HEK293 (cell line): Measurements from ENCODE around the gene GSAP.

Experiments used
- CTCF ChIA-PET: fragments of 350-600 bp; formaldehyde crosslinking; extraction: SDS; loops from one replicate; lab custom pipeline; 2021; ENCODE audit warnings: antibody characterized with exemption; lab: Yijun Ruan, JAX
- POLR2A ChIA-PET: fragments of 300-600 bp; formaldehyde crosslinking; extraction: SDS; loops from one replicate; lab custom pipeline; 2020; ENCODE audit warnings: antibody characterized with exemption, inconsistent platforms; lab: Yijun Ruan, JAX
- H3K27ac ChIP-seq: fragments of 200-500 bp; sonication (Bioruptor generic); 2 replicates; pipeline ENCODE4 v1.5.1; 2014; ENCODE audit warnings: low read depth, low read length, control low read depth, inconsistent platforms; ENCODE audit errors: extremely low read depth
- H3K36me3 ChIP-seq, 2 experiments: fragments of 200-500 bp in 1 of 2; sonication (Bioruptor generic) in 1 of 2; 1 replicate in 1 of 2; 2 replicates in 1 of 2; pipeline ENCODE4 v1.5.1; 2014 to 2017; ENCODE audit warnings: inconsistent platforms in 2 of 2, low read length in 2 of 2; ENCODE audit not compliant: control insufficient read depth in 2 of 2, insufficient read depth in 1 of 2
- H3K4me1 ChIP-seq: fragments of 200-500 bp; sonication (Bioruptor generic); 2 replicates; pipeline ENCODE4 v1.5.1; 2014; ENCODE audit warnings: mild to moderate bottlenecking, low read length, inconsistent platforms; ENCODE audit not compliant: control insufficient read depth, insufficient read depth
- H3K4me3 ChIP-seq: 2 replicates; pipeline ENCODE4 v1.5.1; 2011; ENCODE audit warnings: low read depth, mild to moderate bottlenecking, control low read depth, low read length, moderate library complexity
- H3K9me3 ChIP-seq: fragments of 200-500 bp; sonication (Bioruptor generic); 2 replicates; pipeline ENCODE4 v1.5.1; 2014; ENCODE audit warnings: low read depth, low read length, inconsistent platforms; ENCODE audit not compliant: control insufficient read depth, insufficient read depth
- GLI4 ChIP-seq: fragments of 450-650 bp; formaldehyde crosslinking; IDR thresholded peaks from 2 replicates; pipeline ENCODE4 v1.5.1; 2016; ENCODE audit warnings: missing biosample characterization, missing genetic modification characterization
- HOXD13 ChIP-seq: sonication (generic); formaldehyde crosslinking; IDR thresholded peaks from 2 replicates; pipeline ENCODE4 v1.8.0; 2022; ENCODE audit warnings: missing genetic modification reagents, borderline replicate concordance
- KLF10 ChIP-seq: fragments of 450-650 bp; IDR thresholded peaks from 2 replicates; pipeline ENCODE4 v1.5.1; 2018; ENCODE audit warnings: missing biosample characterization, mild to moderate bottlenecking, missing genetic modification characterization
- KLF7 ChIP-seq: fragments of 450-650 bp; formaldehyde crosslinking; IDR thresholded peaks from 2 replicates; pipeline ENCODE4 v1.5.1; 2016; ENCODE audit warnings: missing biosample characterization, missing genetic modification characterization, borderline replicate concordance
- MEIS1 ChIP-seq: sonication (generic); formaldehyde crosslinking; IDR thresholded peaks from 2 replicates; pipeline ENCODE4 v1.8.1; 2022; ENCODE audit warnings: missing genetic modification reagents, mild to moderate bottlenecking, borderline replicate concordance
- SP7 ChIP-seq: fragments of 450-650 bp; formaldehyde crosslinking; IDR thresholded peaks from 2 replicates; pipeline ENCODE4 v1.5.1; 2016; ENCODE audit warnings: missing biosample characterization, missing genetic modification characterization
- ZFHX2 ChIP-seq: fragments of 450-650 bp; formaldehyde crosslinking; conservative IDR thresholded peaks from 2 replicates; pipeline ENCODE4 v1.5.1; 2016; ENCODE audit warnings: missing biosample characterization, missing genetic modification characterization
- ZFP41 ChIP-seq: fragments of 450-650 bp; formaldehyde crosslinking; IDR thresholded peaks from 2 replicates; pipeline ENCODE4 v1.5.1; 2016; ENCODE audit warnings: missing biosample characterization, missing genetic modification characterization, borderline replicate concordance
- ZNF214 ChIP-seq: fragments of 450-650 bp; formaldehyde crosslinking; IDR thresholded peaks from 2 replicates; pipeline ENCODE4 v1.5.1; 2017; ENCODE audit warnings: missing biosample characterization, mild to moderate bottlenecking, missing genetic modification characterization, borderline replicate concordance
- ZNF223 ChIP-seq: fragments of 450-650 bp; formaldehyde crosslinking; IDR thresholded peaks from 2 replicates; pipeline ENCODE4 v1.5.1; 2016; ENCODE audit warnings: missing biosample characterization, missing genetic modification characterization
- ZNF404 ChIP-seq: fragments of 450-650 bp; formaldehyde crosslinking; IDR thresholded peaks from 2 replicates; pipeline ENCODE4 v1.5.1; 2017; ENCODE audit warnings: missing biosample characterization, missing genetic modification characterization
- ZNF423 ChIP-seq: fragments of 450-650 bp; formaldehyde crosslinking; IDR thresholded peaks from 2 replicates; pipeline ENCODE4 v1.5.1; 2016; ENCODE audit warnings: missing biosample characterization, missing genetic modification characterization
- ZNF433 ChIP-seq: fragments of 450-650 bp; formaldehyde crosslinking; IDR thresholded peaks from 2 replicates; pipeline ENCODE4 v1.5.1; 2016; ENCODE audit warnings: missing biosample characterization, missing genetic modification characterization, low read depth
- ZNF549 ChIP-seq: fragments of 450-650 bp; IDR thresholded peaks from 2 replicates; pipeline ENCODE4 v1.5.1; 2018; ENCODE audit warnings: missing biosample characterization, missing genetic modification characterization, mild to moderate bottlenecking, inconsistent platforms, moderate library complexity
- ZNF658 ChIP-seq: fragments of 450-650 bp; formaldehyde crosslinking; IDR thresholded peaks from 2 replicates; pipeline ENCODE4; 2016; ENCODE audit warnings: missing biosample characterization, missing genetic modification characterization
- ZNF701 ChIP-seq: fragments of 450-650 bp; formaldehyde crosslinking; IDR thresholded peaks from 2 replicates; pipeline ENCODE4 v1.5.1; 2016; ENCODE audit warnings: missing biosample characterization, missing genetic modification characterization
- ZNF791 ChIP-seq: fragments of 450-650 bp; formaldehyde crosslinking; IDR thresholded peaks from 2 replicates; pipeline ENCODE4 v1.5.1; 2016; ENCODE audit warnings: missing biosample characterization, missing genetic modification characterization
- ZSCAN30 ChIP-seq: fragments of 450-650 bp; IDR thresholded peaks from 2 replicates; pipeline ENCODE4 v1.5.1; 2018; ENCODE audit warnings: missing biosample characterization, mild to moderate bottlenecking, missing genetic modification characterization, moderate library complexity
- ZXDB ChIP-seq: fragments of 450-650 bp; formaldehyde crosslinking; IDR thresholded peaks from 2 replicates; pipeline ENCODE4 v1.5.1; 2016; ENCODE audit warnings: missing biosample characterization, missing genetic modification characterization
- TF ChIP-seq, protein P1 (sequence below): fragments of 450-650 bp; formaldehyde crosslinking; IDR thresholded peaks from 2 replicates; pipeline ENCODE4 v1.5.1; 2016; ENCODE audit warnings: missing biosample characterization, missing genetic modification characterization
- TF ChIP-seq, protein P2 (sequence below): fragments of 450-650 bp; formaldehyde crosslinking; IDR thresholded peaks from 2 replicates; pipeline ENCODE4 v1.5.1; 2016; ENCODE audit warnings: missing biosample characterization, missing genetic modification characterization, borderline replicate concordance
- TF ChIP-seq, protein P3 (sequence below): fragments of 450-650 bp; formaldehyde crosslinking; IDR thresholded peaks from 2 replicates; pipeline ENCODE4 v1.5.1; 2016; ENCODE audit warnings: missing biosample characterization, missing genetic modification characterization
- TF ChIP-seq, protein P4 (sequence below): fragments of 450-650 bp; formaldehyde crosslinking; IDR thresholded peaks from 2 replicates; pipeline ENCODE4 v1.5.1; 2016; ENCODE audit warnings: missing biosample characterization, missing genetic modification characterization
- TF ChIP-seq, protein P5 (sequence below): fragments of 450-650 bp; formaldehyde crosslinking; IDR thresholded peaks from 2 replicates; pipeline ENCODE4 v1.5.1; 2016; ENCODE audit warnings: missing biosample characterization, missing genetic modification characterization, low read depth

Gene GSAP, protein sequence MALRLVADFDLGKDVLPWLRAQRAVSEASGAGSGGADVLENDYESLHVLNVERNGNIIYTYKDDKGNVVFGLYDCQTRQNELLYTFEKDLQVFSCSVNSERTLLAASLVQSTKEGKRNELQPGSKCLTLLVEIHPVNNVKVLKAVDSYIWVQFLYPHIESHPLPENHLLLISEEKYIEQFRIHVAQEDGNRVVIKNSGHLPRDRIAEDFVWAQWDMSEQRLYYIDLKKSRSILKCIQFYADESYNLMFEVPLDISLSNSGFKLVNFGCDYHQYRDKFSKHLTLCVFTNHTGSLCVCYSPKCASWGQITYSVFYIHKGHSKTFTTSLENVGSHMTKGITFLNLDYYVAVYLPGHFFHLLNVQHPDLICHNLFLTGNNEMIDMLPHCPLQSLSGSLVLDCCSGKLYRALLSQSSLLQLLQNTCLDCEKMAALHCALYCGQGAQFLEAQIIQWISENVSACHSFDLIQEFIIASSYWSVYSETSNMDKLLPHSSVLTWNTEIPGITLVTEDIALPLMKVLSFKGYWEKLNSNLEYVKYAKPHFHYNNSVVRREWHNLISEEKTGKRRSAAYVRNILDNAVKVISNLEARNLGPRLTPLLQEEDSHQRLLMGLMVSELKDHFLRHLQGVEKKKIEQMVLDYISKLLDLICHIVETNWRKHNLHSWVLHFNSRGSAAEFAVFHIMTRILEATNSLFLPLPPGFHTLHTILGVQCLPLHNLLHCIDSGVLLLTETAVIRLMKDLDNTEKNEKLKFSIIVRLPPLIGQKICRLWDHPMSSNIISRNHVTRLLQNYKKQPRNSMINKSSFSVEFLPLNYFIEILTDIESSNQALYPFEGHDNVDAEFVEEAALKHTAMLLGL

DNA sequence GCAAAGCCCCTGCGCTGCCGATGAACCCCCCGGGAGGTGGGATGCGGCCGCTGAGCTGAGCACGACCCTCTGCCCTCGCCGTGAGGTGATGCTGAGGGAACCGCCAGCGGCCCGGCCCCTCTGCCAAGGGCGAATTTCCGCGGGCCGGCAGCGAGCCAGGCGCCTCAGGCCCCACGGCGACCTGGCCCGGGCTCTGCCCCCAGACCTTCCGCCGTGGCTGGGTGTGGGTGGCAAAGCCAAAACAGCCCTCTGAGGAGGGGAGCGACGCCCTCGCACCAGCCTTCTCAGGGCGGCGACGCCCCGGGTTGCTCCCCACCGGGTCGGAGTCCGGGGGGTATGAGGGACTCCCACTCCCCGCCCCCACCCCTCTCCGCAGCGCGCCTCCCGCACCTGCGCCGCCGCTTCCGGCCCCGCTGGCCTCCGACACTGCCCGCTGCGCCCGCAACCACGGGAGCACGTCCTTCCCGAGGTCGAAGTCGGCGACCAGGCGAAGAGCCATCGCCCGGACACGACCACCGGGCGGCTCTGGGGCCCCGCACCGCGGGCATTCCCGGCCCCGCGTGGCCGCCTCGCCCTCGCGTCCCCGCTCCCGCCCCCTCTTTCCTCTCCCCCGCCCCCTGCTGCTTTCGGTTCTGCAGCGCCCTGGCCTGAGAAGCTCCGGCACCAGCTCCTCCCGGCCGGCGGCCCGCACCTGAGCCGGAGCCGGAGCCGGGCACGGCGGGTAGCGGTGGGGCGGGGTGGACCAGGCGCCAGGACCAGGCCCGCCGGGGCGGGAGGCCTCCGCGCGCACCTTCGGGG, at the start of gene GSAP:
Gene GSAP, minus strand, starts transcription at position 527 of the 798 bp plus-strand sequence. Its CDS starts 28 bp downstream, at position 499.
- no peaks in the 10 kb centered on the region for H3K9me3 ChIP-seq
- peak within 1 kb of the TSS; percentile 53 for H3K4me3 ChIP-seq
- H3K27ac ChIP-seq = peak within 1 kb of the TSS; percentile 75
- H3K36me3 ChIP-seq = no peaks in the 10 kb centered on the region
- ChIA-PET POLR2A (interaction anchor here (0.6 kb wide), 1 partner anchor 67 kb away, joined by 7 read pairs; no protein-coding TSS in a partner anchor), CTCF (no interaction called here)
- peaks cover 4% of the 10 kb centered on the region; the same call in 1 of the 2 replicates for H3K4me1 ChIP-seq
- TF ChIP-seq, protein P1, sequence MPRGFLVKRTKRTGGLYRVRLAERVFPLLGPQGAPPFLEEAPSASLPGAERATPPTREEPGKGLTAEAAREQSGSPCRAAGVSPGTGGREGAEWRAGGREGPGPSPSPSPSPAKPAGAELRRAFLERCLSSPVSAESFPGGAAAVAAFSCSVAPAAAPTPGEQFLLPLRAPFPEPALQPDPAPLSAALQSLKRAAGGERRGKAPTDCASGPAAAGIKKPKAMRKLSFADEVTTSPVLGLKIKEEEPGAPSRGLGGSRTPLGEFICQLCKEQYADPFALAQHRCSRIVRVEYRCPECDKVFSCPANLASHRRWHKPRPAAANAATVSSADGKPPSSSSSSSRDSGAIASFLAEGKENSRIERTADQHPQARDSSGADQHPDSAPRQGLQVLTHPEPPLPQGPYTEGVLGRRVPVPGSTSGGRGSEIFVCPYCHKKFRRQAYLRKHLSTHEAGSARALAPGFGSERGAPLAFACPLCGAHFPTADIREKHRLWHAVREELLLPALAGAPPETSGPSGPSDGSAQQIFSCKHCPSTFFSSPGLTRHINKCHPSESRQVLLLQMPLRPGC (tag by site-specific recombination) = no peak
- TF ChIP-seq ZFHX2 (peak; percentile 73), KLF7 (no peak), GLI4 (tag by site-specific recombination) (no peak), ZNF214 (tag by site-specific recombination) (no peak), MEIS1 (CRISPR knock-in tag) (no peak), ZNF658 (no peak), ZNF549 (tag by site-specific recombination) (no peak), ZSCAN30 (no peak), KLF10 (tag by site-specific recombination) (no peak), ZNF223 (tag by site-specific recombination) (no peak), ZNF404 (tag by site-specific recombination) (no peak), ZNF423 (tag by site-specific recombination) (peak; percentile 81), ZNF433 (no peak), ZFP41 (tag by site-specific recombination) (no peak), SP7 (tag by site-specific recombination) (no peak), ZNF791 (tag by site-specific recombination) (no peak), ZNF701 (tag by site-specific recombination) (no peak), HOXD13 (CRISPR knock-in tag) (no peak), ZXDB (no peak)
- TF ChIP-seq, protein P2, sequence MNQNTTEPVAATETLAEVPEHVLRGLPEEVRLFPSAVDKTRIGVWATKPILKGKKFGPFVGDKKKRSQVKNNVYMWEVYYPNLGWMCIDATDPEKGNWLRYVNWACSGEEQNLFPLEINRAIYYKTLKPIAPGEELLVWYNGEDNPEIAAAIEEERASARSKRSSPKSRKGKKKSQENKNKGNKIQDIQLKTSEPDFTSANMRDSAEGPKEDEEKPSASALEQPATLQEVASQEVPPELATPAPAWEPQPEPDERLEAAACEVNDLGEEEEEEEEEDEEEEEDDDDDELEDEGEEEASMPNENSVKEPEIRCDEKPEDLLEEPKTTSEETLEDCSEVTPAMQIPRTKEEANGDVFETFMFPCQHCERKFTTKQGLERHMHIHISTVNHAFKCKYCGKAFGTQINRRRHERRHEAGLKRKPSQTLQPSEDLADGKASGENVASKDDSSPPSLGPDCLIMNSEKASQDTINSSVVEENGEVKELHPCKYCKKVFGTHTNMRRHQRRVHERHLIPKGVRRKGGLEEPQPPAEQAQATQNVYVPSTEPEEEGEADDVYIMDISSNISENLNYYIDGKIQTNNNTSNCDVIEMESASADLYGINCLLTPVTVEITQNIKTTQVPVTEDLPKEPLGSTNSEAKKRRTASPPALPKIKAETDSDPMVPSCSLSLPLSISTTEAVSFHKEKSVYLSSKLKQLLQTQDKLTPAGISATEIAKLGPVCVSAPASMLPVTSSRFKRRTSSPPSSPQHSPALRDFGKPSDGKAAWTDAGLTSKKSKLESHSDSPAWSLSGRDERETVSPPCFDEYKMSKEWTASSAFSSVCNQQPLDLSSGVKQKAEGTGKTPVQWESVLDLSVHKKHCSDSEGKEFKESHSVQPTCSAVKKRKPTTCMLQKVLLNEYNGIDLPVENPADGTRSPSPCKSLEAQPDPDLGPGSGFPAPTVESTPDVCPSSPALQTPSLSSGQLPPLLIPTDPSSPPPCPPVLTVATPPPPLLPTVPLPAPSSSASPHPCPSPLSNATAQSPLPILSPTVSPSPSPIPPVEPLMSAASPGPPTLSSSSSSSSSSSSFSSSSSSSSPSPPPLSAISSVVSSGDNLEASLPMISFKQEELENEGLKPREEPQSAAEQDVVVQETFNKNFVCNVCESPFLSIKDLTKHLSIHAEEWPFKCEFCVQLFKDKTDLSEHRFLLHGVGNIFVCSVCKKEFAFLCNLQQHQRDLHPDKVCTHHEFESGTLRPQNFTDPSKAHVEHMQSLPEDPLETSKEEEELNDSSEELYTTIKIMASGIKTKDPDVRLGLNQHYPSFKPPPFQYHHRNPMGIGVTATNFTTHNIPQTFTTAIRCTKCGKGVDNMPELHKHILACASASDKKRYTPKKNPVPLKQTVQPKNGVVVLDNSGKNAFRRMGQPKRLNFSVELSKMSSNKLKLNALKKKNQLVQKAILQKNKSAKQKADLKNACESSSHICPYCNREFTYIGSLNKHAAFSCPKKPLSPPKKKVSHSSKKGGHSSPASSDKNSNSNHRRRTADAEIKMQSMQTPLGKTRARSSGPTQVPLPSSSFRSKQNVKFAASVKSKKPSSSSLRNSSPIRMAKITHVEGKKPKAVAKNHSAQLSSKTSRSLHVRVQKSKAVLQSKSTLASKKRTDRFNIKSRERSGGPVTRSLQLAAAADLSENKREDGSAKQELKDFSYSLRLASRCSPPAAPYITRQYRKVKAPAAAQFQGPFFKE = no peak
- TF ChIP-seq, protein P3, sequence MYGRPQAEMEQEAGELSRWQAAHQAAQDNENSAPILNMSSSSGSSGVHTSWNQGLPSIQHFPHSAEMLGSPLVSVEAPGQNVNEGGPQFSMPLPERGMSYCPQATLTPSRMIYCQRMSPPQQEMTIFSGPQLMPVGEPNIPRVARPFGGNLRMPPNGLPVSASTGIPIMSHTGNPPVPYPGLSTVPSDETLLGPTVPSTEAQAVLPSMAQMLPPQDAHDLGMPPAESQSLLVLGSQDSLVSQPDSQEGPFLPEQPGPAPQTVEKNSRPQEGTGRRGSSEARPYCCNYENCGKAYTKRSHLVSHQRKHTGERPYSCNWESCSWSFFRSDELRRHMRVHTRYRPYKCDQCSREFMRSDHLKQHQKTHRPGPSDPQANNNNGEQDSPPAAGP (tag by site-specific recombination) = no peak
- TF ChIP-seq, protein P4, sequence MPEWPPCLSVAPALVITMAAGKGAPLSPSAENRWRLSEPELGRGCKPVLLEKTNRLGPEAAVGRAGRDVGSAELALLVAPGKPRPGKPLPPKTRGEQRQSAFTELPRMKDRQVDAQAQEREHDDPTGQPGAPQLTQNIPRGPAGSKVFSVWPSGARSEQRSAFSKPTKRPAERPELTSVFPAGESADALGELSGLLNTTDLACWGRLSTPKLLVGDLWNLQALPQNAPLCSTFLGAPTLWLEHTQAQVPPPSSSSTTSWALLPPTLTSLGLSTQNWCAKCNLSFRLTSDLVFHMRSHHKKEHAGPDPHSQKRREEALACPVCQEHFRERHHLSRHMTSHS (tag by site-specific recombination) = no peak
- TF ChIP-seq, protein P5, sequence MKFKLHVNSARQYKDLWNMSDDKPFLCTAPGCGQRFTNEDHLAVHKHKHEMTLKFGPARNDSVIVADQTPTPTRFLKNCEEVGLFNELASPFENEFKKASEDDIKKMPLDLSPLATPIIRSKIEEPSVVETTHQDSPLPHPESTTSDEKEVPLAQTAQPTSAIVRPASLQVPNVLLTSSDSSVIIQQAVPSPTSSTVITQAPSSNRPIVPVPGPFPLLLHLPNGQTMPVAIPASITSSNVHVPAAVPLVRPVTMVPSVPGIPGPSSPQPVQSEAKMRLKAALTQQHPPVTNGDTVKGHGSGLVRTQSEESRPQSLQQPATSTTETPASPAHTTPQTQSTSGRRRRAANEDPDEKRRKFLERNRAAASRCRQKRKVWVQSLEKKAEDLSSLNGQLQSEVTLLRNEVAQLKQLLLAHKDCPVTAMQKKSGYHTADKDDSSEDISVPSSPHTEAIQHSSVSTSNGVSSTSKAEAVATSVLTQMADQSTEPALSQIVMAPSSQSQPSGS (tag by site-specific recombination) = no peak
